GM12891 (cell line): ENCODE data around the gene MMP7.

Experiments used
- PAX5 ChIP-seq: IDR thresholded peaks from 2 replicates; pipeline ENCODE4 v1.6.1; 2011; ENCODE audit warnings: low read length, moderate library complexity, mild to moderate bottlenecking; ENCODE audit not compliant: insufficient read depth, severe bottlenecking
- POLR2A ChIP-seq: IDR thresholded peaks from 2 replicates; pipeline ENCODE4 v1.6.1; 2011; ENCODE audit warnings: low read depth, low read length, control low read depth
- POLR2AphosphoS5 ChIP-seq: IDR thresholded peaks from 2 replicates; pipeline ENCODE4 v1.6.1; 2011; ENCODE audit warnings: low read depth, low read length, control low read depth
- TAF1 ChIP-seq: IDR thresholded peaks from 2 replicates; pipeline ENCODE4 v1.6.1; 2011; ENCODE audit warnings: low read depth, low read length, control low read depth

- TF ChIP-seq POLR2A (no peak), POLR2AphosphoS5 (no peak), TAF1 (no peak), PAX5 (no peak)
These were observed 1.9 kb downstream of the MMP7 start for GRCh38 chr11:102528618-102529017.
